ENCODE data around the gene AGTR2.

GRCh38 chrX:116170511-116170910 lies at the start of gene AGTR2:
- no peak for TF ChIP-seq GATA3 (IDR thresholded peaks at IDR 0.05; ENCODE audit: low read depth, low read length)
- no peak for TF ChIP-seq GATA2 (IDR thresholded peaks at IDR 0.05; ENCODE audit: low read depth, low read length)

All from SH-SY5Y (cell line).